IMR-90 (cell line): ENCODE data around the gene RPS6KA5. TPM values are rescaled to one million over a fixed set of nuclear protein-coding genes. Genes with fewer than 3 reads are reported as not detected.

Experiments used
- ATAC-seq: fragments of 200-7000 bp; cut with Tn5 transposase; 2 replicates; pipeline ENCODE4 v1.9.1; 2020; ENCODE audit warnings: low read depth, mild to moderate bottlenecking, moderate library complexity
- BruUV-seq: library from RNA; stranded (reverse); fragments of 400-500 nt; replicated peaks from 2 replicates; lab custom pipeline; 2021; lab: Mats Ljungman, UMichigan
- CTCF ChIA-PET: fragments of 300-600 bp; formaldehyde crosslinking; extraction: SDS; loops from one replicate; lab custom pipeline; 2021; ENCODE audit warnings: antibody characterized with exemption; lab: Yijun Ruan, JAX
- POLR2A ChIA-PET: fragments of 300-600 bp; sonication (Branson Sonifier 250); formaldehyde crosslinking; loops from one replicate; lab custom pipeline; 2022; ENCODE audit warnings: antibody characterized with exemption; ENCODE audit not compliant: unreplicated experiment; lab: Charles Lee
- DNase-seq: peaks from one replicate; pipeline ENCODE4 v3.0.0; 2013
- H2AFZ ChIP-seq: replicated peaks from 2 replicates; pipeline ENCODE3; 2013; ENCODE audit warnings: low read length, mild to moderate bottlenecking; ENCODE audit not compliant: poor library complexity
- H2AK5ac ChIP-seq: 2 replicates; pipeline ENCODE4 v1.6.1; 2013; ENCODE audit warnings: low read depth, low read length, inconsistent platforms
- H2AK9ac ChIP-seq: replicated peaks from 2 replicates; pipeline ENCODE3; 2013; ENCODE audit warnings: mild to moderate bottlenecking, low read depth, low read length, moderate library complexity; ENCODE audit not compliant: poor library complexity
- H2BK120ac ChIP-seq: 2 replicates; pipeline ENCODE4 v1.6.1; 2013; ENCODE audit warnings: low read depth, low read length, inconsistent platforms
- H2BK15ac ChIP-seq: 3 replicates; pipeline ENCODE4 v1.6.1; 2013; ENCODE audit warnings: low read depth, low read length, inconsistent platforms
- H2BK20ac ChIP-seq: 2 replicates; pipeline ENCODE4 v1.6.1; 2013; ENCODE audit warnings: low read depth, mild to moderate bottlenecking, inconsistent platforms, low read length, moderate library complexity
- H2BK5ac ChIP-seq: 2 replicates; pipeline ENCODE4 v1.6.1; 2013; ENCODE audit warnings: mild to moderate bottlenecking, low read depth, low read length, inconsistent platforms; ENCODE audit not compliant: poor library complexity, severe bottlenecking
- H3K14ac ChIP-seq: replicated peaks from 2 replicates; pipeline ENCODE4 v1.6.1; 2013; ENCODE audit warnings: low read depth, low read length, inconsistent platforms
- H3K18ac ChIP-seq: 2 replicates; pipeline ENCODE4 v1.6.1; 2013; ENCODE audit warnings: low read depth, low read length, control low read depth
- H3K23ac ChIP-seq: 2 replicates; pipeline ENCODE4 v1.6.1; 2013; ENCODE audit warnings: low read depth, low read length, inconsistent platforms
- H3K27ac ChIP-seq: 2 replicates; pipeline ENCODE4 v1.5.1; 2013; ENCODE audit warnings: mild to moderate bottlenecking, control low read depth, low read length; ENCODE audit not compliant: insufficient read depth
- H3K27me3 ChIP-seq: 2 replicates; pipeline ENCODE4 v1.6.1; 2013; ENCODE audit warnings: low read length; ENCODE audit not compliant: control insufficient read depth, insufficient read depth
- H3K36me3 ChIP-seq: 2 replicates; pipeline ENCODE4 v1.6.1; 2013; ENCODE audit warnings: low read length, mixed read lengths; ENCODE audit not compliant: control insufficient read depth, insufficient read depth
- H3K4ac ChIP-seq: 2 replicates; pipeline ENCODE4 v1.6.1; 2013; ENCODE audit warnings: low read depth, low read length, inconsistent platforms
- H3K4me1 ChIP-seq: 2 replicates; pipeline ENCODE4 v1.6.1; 2013; ENCODE audit warnings: low read length, mixed read lengths; ENCODE audit not compliant: control insufficient read depth, insufficient read depth
- H3K4me2 ChIP-seq: 2 replicates; pipeline ENCODE4 v1.6.1; 2013; ENCODE audit warnings: low read depth, mild to moderate bottlenecking, control low read depth, low read length, moderate library complexity
- H3K4me3 ChIP-seq: 2 replicates; pipeline ENCODE4 v1.5.1; 2013; ENCODE audit warnings: low read depth, mild to moderate bottlenecking, control low read depth, low read length, moderate library complexity; ENCODE audit not compliant: insufficient read depth
- H3K56ac ChIP-seq: 2 replicates; pipeline ENCODE4 v1.6.1; 2013; ENCODE audit warnings: low read length, inconsistent platforms; ENCODE audit not compliant: insufficient read depth; ENCODE audit errors: extremely low read depth
- H3K79me1 ChIP-seq, 2 experiments: 2 replicates each; pipeline ENCODE4 v1.6.1; 2013; ENCODE audit warnings: low read length in 2 of 2, inconsistent platforms in 1 of 2, low read depth in 1 of 2
- H3K9ac ChIP-seq: 2 replicates; pipeline ENCODE4 v1.6.1; 2013; ENCODE audit warnings: low read depth, low read length, control low read depth
- H3K9me1 ChIP-seq: 2 replicates; pipeline ENCODE4 v1.6.1; 2013; ENCODE audit warnings: low read length, inconsistent platforms; ENCODE audit not compliant: insufficient read depth
- H3K9me3 ChIP-seq: 2 replicates; pipeline ENCODE4 v1.6.1; 2013; ENCODE audit warnings: low read length; ENCODE audit not compliant: control insufficient read depth, insufficient read depth
- H4K20me1 ChIP-seq: 2 replicates; pipeline ENCODE4 v1.6.1; 2013; ENCODE audit warnings: low read length, inconsistent platforms; ENCODE audit not compliant: insufficient read depth
- H4K5ac ChIP-seq: 2 replicates; pipeline ENCODE4 v1.6.1; 2013; ENCODE audit warnings: mild to moderate bottlenecking, low read depth, low read length, control low read depth
- H4K8ac ChIP-seq, 2 experiments: 2 replicates each; pipeline ENCODE4 v1.6.1; 2013; ENCODE audit warnings: low read depth in 2 of 2, low read length in 2 of 2, control low read depth in 1 of 2, inconsistent platforms in 1 of 2
- H4K91ac ChIP-seq: 2 replicates; pipeline ENCODE4 v1.6.1; 2013; ENCODE audit warnings: low read depth, low read length, inconsistent platforms; ENCODE audit not compliant: insufficient read depth
- MXI1 ChIP-seq: IDR thresholded peaks from 2 replicates; pipeline ENCODE4 v1.6.1; 2012; ENCODE audit warnings: low read depth, mild to moderate bottlenecking, low read length, moderate library complexity, borderline replicate concordance
- WGBS, 2 experiments: methylation state at CpG; one replicate each; pipeline versions ENCODE4 v1.1.5 to v1.1.7; 2013; ENCODE audit warnings: missing lambda C conversion rate in 2 of 2; ENCODE audit not compliant: insufficient read length in 1 of 2; ENCODE audit errors: extremely low coverage in 2 of 2; 5-methylcytosine and 5-hydroxymethylcytosine counted together
- dilution Hi-C: fragments of 300-500 bp; cut with HindIII; formaldehyde crosslinking; loops from one replicate; pipeline ENCODE4 v1.14.3; 2018; ENCODE audit warnings: low sequenced_read_pairs; ENCODE audit not compliant: unreplicated experiment
- in situ Hi-C: fragments of 300-500 bp; cut with MboI; formaldehyde crosslinking; loops from 3 replicates; pipeline ENCODE4 v1.14.3; 2019; ENCODE audit warnings: low sequenced_read_pairs, inconsistent platforms, mixed read lengths
- intact Hi-C: fragments of 100-400 bp; cut with micrococcal nuclease; formaldehyde crosslinking; loops from 2 replicates; pipeline ENCODE4 v1.10.0; 2022
- polyA plus RNA-seq, 3 experiments: library from polyadenylated mRNA; depleted of rRNA; stranded (reverse); fragments of >200 nt; gene quantifications; 2 replicates each; pipeline ENCODE4 v1.2.3, GENCODE V29; 2012; ENCODE audit warnings: low replicate concordance in 1 of 3
- total RNA-seq: library from RNA; depleted of rRNA; stranded (reverse); fragments of >200 nt; gene quantifications from 2 replicates; pipeline ENCODE4 v1.2.3, GENCODE V29; 2012

The RPS6KA5 gene
- total and polyA plus RNA-seq, 2 of the 4 experiments (the other 2 are of a cell fraction), result 0.36 TPM

- Histone ChIP-seq H3K56ac (no peak overlapping the region), H4K20me1 (peaks cover 30% of the 10 kb centered on the region; the same call in 1 of the 2 replicates), H3K4me1 (peaks cover 7% of the 10 kb centered on the region), H3K27me3 (no peaks in the 10 kb centered on the region), H3K4me3 (no peak overlapping the region), H3K79me1 (peaks cover 53 to 76% of the 10 kb centered on the region in 2 experiments), H2BK120ac (no peak overlapping the region), H3K36me3 (no peaks in the 10 kb centered on the region), H3K9ac (no peak overlapping the region), H3K27ac (no peak overlapping the region), H4K8ac (no peak overlapping the region), H2AFZ (no peak overlapping the region), H4K5ac (no peak overlapping the region), H3K14ac (no peak overlapping the region), H2BK20ac (no peak overlapping the region), H2BK5ac (no peak overlapping the region), H3K4ac (no peak overlapping the region), H2BK15ac (no peak overlapping the region), H3K9me1 (peaks cover 8% of the 10 kb centered on the region), H2AK9ac (no peak overlapping the region), H3K4me2 (no peak overlapping the region), H2AK5ac (no peak overlapping the region), H3K9me3 (no peaks in the 10 kb centered on the region), H3K18ac (no peak overlapping the region), H3K23ac (no peak overlapping the region), H4K91ac (no peak overlapping the region)
- no peak for TF ChIP-seq MXI1
- intact Hi-C loops, result no loop called here
- 57% methylated on average over 1 of the region's 5 CpGs; no CpG with 5 or more reads in 1 of the 2 experiments for WGBS, 2 experiments
- no peak for ATAC-seq
- in situ Hi-C loops, result no loop called here
- no TSS peak for BruUV-seq
- dilution Hi-C loops, result no loop called here
- no peak for DNase-seq
- ChIA-PET CTCF (no interaction called here), POLR2A (no interaction called here)
Measured at GRCh38 chr14:90812109-90812508, 248.3 kb downstream of the RPS6KA5 start.
